ENCODE data around the gene MYADML2.

The MYADML2 gene

GRCh38 chr17:81909966-81910839 lies 36.8 kb downstream of the MYADML2 start:
- DNase-seq (ENCODE audit: low spot score), result no peak

GRCh38 chr17:81909231-81909630 lies 37.8 kb downstream of the MYADML2 start:
- no peak for DNase-seq (ENCODE audit: low spot score)

GRCh38 chr17:81908793-81909192 lies 38.2 kb downstream of the MYADML2 start:
- DNase-seq (ENCODE audit: low spot score), result no peak

GRCh38 chr17:81907219-81908145 lies 39.6 kb downstream of the MYADML2 start:
- no peak for DNase-seq (ENCODE audit: low spot score)

GRCh38 chr17:81906476-81907218 lies 40.4 kb downstream of the MYADML2 start:
- no peak for DNase-seq (ENCODE audit: low spot score)

- no peak for DNase-seq (ENCODE audit: low spot score)
These were observed 41.0 kb downstream of the MYADML2 start for GRCh38 chr17:81905993-81906392.

- DNase-seq (ENCODE audit: low spot score), result no peak
These were observed 41.6 kb downstream of the MYADML2 start for GRCh38 chr17:81905424-81905875.

GRCh38 chr17:81904600-81905423 lies 42.2 kb downstream of the MYADML2 start:
- no peak for DNase-seq (ENCODE audit: low spot score)

- no peak for DNase-seq (ENCODE audit: low spot score)
These were observed 43.0 kb downstream of the MYADML2 start for GRCh38 chr17:81903896-81904599.

GRCh38 chr17:81903415-81903831 lies 43.6 kb downstream of the MYADML2 start:
- no peak for DNase-seq (ENCODE audit: low spot score)

- no peak for DNase-seq (ENCODE audit: low spot score)
These were observed 44.2 kb downstream of the MYADML2 start for GRCh38 chr17:81902653-81903414.

- DNase-seq (ENCODE audit: low spot score), result no peak
These were observed 44.9 kb downstream of the MYADML2 start, which contains the start of gene NPB for GRCh38 chr17:81902023-81902652. TSS of gene NPB (plus strand) at chr17:81902238. CDS start at chr17:81902278, 40 bp downstream.

GRCh38 chr17:81901167-81902022 lies 45.6 kb downstream of the MYADML2 start:
- no peak for DNase-seq (ENCODE audit: low spot score)

GRCh38 chr17:81900181-81900820 lies 46.7 kb downstream of the MYADML2 start:
- DNase-seq (ENCODE audit: low spot score), result no peak

GRCh38 chr17:81899514-81900166 lies 47.4 kb downstream of the MYADML2 start:
- DNase-seq (ENCODE audit: low spot score), result no peak

GRCh38 chr17:81898885-81899284 lies 48.1 kb downstream of the MYADML2 start:
- DNase-seq (ENCODE audit: low spot score), result no peak
